Right lobe of liver (tissue), 4 donors: ENCODE data around the gene PPARG.
"Not testable (repeated sequence)": the region's sequence is repeated elsewhere in the genome, so short reads cannot be mapped to it uniquely, and the experiment has no call there.

ENCODE experiments used
- CTCF ChIP-seq, 4 donors: fragments of 200-600 bp in 3 of 4; fragments of 450-650 bp in 1 of 4; IDR thresholded peaks; one replicate each; pipeline versions ENCODE4 v1.5.1 to v1.8.0; 2016 to 2022; ENCODE audit warnings: antibody characterized with exemption in 4 of 4, mild to moderate bottlenecking in 2 of 4
- POLR2A ChIP-seq: fragments of 450-650 bp; IDR thresholded peaks from one replicate; pipeline ENCODE4 v1.6.1; 2017; ENCODE audit warnings: antibody characterized with exemption, mild to moderate bottlenecking
- donor health status: DM: no; HTN: no; CAD: no.
- donor health status: DM: no; HTN: no; CAD: no.
- donor health status: DM: no; HTN: yes; CAD: no.

- TF ChIP-seq CTCF (IDR thresholded peaks at IDR 0.05); POLR2A: not testable (repeated sequence)
Observed at GRCh38 chr3:12276827-12277226, 12.0 kb upstream of the PPARG start.
